ENCODE results near the gene LINC00305. TPM values are rescaled to one million over a fixed set of nuclear protein-coding genes. Genes with fewer than 3 reads are reported as not detected.

Gene LINC00305
- total and polyA plus RNA-seq, 11 donors: not detected

GRCh38 chr18:64044616-64045015, 104.3 kb downstream of the LINC00305 start:
- Histone ChIP-seq H3K27ac (no peak overlapping the region), H3K9me3 (peaks cover 0 to 9% (median 0%) of the 10 kb centered on the region in 12 donors), H3K36me3 (no peaks in the 10 kb centered on the region), H3K27me3 (no peaks in the 10 kb centered on the region), H3K4me1 (no peaks in the 10 kb centered on the region), H3K4me3 (no peak overlapping the region)
- ATAC-seq (no peak), DNase-seq (no peak)
- intact Hi-C loops (cut with DNase I): no loop called here
- TF ChIP-seq POLR2A (IDR thresholded peaks at IDR 0.05) (no peak), CTCF (IDR thresholded peaks at IDR 0.05) (no peak)
- 29 to 39% (median 32%) methylated on average over 5 of the region's 5 CpGs for WGBS, 4 donors

DNA sequence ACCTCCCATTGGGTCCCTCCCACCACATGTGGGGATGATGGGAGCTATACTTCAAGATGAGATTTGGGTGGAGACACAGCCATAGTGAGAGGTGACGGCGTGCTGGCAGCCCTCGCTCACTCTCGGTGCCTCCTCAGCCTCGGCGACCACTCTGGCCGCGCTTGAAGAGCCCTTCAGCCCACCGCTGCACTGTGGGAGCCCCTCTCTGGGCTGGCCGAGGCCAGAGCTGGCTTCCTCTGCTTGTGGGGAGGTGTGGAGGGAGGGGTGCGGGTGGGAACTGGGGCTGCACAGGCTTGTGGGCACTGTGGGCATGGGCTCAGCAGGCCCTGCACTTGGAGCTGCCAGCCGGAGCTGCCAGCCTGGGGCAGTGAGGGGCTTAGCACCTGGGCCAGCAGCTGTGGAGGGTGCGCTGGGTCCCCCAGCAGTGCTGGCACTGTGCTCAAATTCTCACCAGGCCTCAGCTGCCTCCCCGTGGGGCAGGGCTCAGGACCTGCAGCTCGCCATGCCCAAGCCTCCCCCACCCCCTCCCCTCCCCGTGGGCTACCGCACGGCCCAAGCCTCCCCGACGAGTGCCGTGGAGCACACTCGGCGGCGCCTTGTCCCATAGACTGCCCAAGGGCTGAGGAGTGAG, 106.0 kb downstream of the LINC00305 start:
- TF ChIP-seq CTCF (IDR thresholded peaks at IDR 0.05) (no peak), POLR2A (IDR thresholded peaks at IDR 0.05) (no peak)
- DNase-seq (no peak), ATAC-seq (no peak)
- 95 to 100% (median 98%) methylated on average over 6 to 24 of the region's 24 CpGs for WGBS, 4 donors
- Histone ChIP-seq H3K36me3 (no peaks in the 10 kb centered on the region), H3K4me3 (no peak overlapping the region), H3K27ac (no peak overlapping the region), H3K4me1 (no peaks in the 10 kb centered on the region), H3K9me3 (peaks cover 0 to 9% (median 0%) of the 10 kb centered on the region in 12 donors), H3K27me3 (no peaks in the 10 kb centered on the region)
- intact Hi-C loops (cut with DNase I): no loop called here

- intact Hi-C loops (cut with DNase I): loop anchor here in 2 of 10 donors (5.0 to 10.0 kb wide), 2 partner anchors 367 to 1054 kb away; no protein-coding TSS in a partner anchor
These were observed 111.0 kb downstream of the LINC00305 start for GRCh38 chr18:64037812-64038414.

More at GRCh38 chr18:64037812-64038414, 111.0 kb downstream of the LINC00305 start:
- H3K4me1 ChIP-seq: no peaks in the 10 kb centered on the region
- ATAC-seq (no peak), DNase-seq (no peak)
- TF ChIP-seq POLR2A (IDR thresholded peaks at IDR 0.05) (no peak), CTCF (IDR thresholded peaks at IDR 0.05) (peak; percentile 32 to 68 (median 56))
- no peak overlapping the region for H3K27ac ChIP-seq
- H3K4me3 ChIP-seq: no peak overlapping the region
- peaks cover 0 to 9% (median 0%) of the 10 kb centered on the region in 12 donors for H3K9me3 ChIP-seq
- 21 to 27% (median 24%) methylated on average over 3 of the region's 3 CpGs for WGBS, 4 donors
- H3K27me3 ChIP-seq: peaks cover 0 to 4% (median 0%) of the 10 kb centered on the region in 9 donors
- H3K36me3 ChIP-seq: no peaks in the 10 kb centered on the region

Measured in heart left ventricle (tissue), 16 donors.